Brain microvascular endothelial cell (primary cell): Measurements from ENCODE around the gene CD59.

ENCODE experiments used
- DNase-seq: peaks from one replicate; pipeline ENCODE4 v3.0.0-alpha.2; 2020
- H3K27ac ChIP-seq: fragments of 250-450 bp; sonication (Bioruptor Pico); 2 replicates; pipeline ENCODE4 v1.5.1; 2020; ENCODE audit warnings: mild to moderate bottlenecking, moderate library complexity
- H3K27me3 ChIP-seq: fragments of 250-450 bp; sonication (Bioruptor Pico); replicated peaks from 2 replicates; pipeline ENCODE4 v1.5.1; 2020; ENCODE audit warnings: mild to moderate bottlenecking
- H3K36me3 ChIP-seq: fragments of 250-450 bp; sonication (Bioruptor Pico); replicated peaks from 2 replicates; pipeline ENCODE4 v1.5.1; 2020; ENCODE audit warnings: mild to moderate bottlenecking
- H3K4me3 ChIP-seq: 2 replicates; pipeline ENCODE4 v1.5.1; 2011; ENCODE audit warnings: low read depth, mild to moderate bottlenecking, control low read depth, low read length, moderate library complexity
- in situ Hi-C: cut with HindIII; loops from 2 replicates; pipeline ENCODE4 v1.10.0; 2017; ENCODE audit warnings: low sequenced_read_pairs, low pct_ligation_motif_present
- TF ChIP-seq, protein P1 (sequence below): IDR thresholded peaks from 2 replicates; pipeline ENCODE4 v1.5.1; 2011; ENCODE audit warnings: low read depth, mild to moderate bottlenecking, moderate library complexity, low read length, control low read depth, inconsistent platforms; ENCODE audit errors: missing control alignments

Gene CD59

DNA sequence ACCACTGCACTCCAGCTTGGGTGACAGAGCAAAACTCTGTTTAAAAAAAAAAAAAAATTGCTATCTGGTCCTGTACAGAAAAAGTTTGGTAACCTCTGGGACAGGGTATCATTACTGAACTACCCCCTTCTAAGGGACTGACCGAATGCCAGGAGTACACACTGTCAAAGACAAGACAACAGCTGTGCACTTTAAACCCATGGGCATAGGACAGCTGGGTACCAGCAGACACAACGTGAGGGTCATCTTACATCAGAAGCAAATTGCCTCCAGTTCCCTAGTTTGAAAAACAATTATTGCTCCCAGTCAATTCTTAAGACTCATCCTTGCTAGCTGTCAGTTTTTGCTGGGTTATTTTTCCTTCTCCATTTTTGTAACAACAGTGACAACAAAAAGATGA, 17.8 kb downstream of the CD59 start:
- H3K4me3 ChIP-seq: no peak overlapping the region
- H3K27me3 ChIP-seq: no peaks in the 10 kb centered on the region
- H3K27ac ChIP-seq: no peak overlapping the region
- no peak for DNase-seq
- TF ChIP-seq, protein P1, sequence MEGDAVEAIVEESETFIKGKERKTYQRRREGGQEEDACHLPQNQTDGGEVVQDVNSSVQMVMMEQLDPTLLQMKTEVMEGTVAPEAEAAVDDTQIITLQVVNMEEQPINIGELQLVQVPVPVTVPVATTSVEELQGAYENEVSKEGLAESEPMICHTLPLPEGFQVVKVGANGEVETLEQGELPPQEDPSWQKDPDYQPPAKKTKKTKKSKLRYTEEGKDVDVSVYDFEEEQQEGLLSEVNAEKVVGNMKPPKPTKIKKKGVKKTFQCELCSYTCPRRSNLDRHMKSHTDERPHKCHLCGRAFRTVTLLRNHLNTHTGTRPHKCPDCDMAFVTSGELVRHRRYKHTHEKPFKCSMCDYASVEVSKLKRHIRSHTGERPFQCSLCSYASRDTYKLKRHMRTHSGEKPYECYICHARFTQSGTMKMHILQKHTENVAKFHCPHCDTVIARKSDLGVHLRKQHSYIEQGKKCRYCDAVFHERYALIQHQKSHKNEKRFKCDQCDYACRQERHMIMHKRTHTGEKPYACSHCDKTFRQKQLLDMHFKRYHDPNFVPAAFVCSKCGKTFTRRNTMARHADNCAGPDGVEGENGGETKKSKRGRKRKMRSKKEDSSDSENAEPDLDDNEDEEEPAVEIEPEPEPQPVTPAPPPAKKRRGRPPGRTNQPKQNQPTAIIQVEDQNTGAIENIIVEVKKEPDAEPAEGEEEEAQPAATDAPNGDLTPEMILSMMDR: no peak
- in situ Hi-C loops: no loop called here
- peaks cover 83% of the 10 kb centered on the region for H3K36me3 ChIP-seq

DNA sequence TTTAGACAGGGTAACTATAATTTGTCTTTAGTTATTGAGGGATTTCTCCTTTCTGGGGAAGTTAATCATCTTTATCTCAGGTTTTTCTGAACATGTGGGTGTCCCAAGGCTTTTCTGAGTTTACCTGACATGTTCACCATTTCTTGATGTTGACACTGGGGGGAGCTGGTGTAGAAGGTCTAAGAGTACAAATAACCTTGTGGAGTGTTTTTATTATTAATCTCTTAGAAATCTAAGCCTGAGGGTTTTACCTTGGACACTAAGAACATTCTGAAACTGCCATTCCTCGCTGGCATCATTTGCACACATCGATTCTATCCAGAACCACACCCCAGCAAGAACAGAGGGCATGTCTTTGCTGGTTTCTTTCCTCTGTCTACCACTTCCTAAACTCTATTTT, 20.0 kb downstream of the CD59 start:
- no peak for DNase-seq
- TF ChIP-seq, protein P1: peak; percentile 44
- peaks cover 89% of the 10 kb centered on the region for H3K36me3 ChIP-seq
- no peak overlapping the region for H3K4me3 ChIP-seq
- H3K27me3 ChIP-seq: no peaks in the 10 kb centered on the region
- in situ Hi-C loops: no loop called here
- no peak overlapping the region for H3K27ac ChIP-seq

DNA sequence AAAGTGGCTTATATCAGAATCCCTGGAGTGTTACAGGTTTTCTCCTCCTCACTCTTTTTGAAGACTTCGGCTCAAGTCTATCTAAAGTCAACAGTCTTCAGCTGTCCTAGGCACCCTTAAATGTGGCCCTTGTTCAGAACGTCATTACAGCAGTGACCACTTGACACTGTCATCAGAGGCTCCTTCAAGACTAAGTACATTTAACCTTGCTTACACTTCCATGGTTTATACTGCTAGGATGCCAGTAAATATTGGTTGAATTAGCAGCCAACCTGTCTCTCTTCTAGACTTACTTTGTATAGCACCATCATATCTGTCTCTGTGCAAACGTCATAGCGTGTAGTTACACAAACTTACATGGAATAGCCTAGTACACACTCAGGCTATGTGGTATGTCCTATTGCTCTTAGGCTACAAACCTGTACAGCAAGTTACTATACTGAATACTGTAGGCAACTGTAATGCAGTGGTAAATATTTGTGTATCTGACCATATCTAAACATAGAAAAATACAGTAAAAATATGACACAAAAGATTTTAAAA, 22.3 kb downstream of the CD59 start:
- TF ChIP-seq, protein P1: no peak
- Histone ChIP-seq H3K4me3 (no peak overlapping the region), H3K36me3 (peaks cover 84% of the 10 kb centered on the region), H3K27me3 (no peaks in the 10 kb centered on the region), H3K27ac (no peak overlapping the region)
- in situ Hi-C loops: no loop called here
- DNase-seq: no peak

DNA sequence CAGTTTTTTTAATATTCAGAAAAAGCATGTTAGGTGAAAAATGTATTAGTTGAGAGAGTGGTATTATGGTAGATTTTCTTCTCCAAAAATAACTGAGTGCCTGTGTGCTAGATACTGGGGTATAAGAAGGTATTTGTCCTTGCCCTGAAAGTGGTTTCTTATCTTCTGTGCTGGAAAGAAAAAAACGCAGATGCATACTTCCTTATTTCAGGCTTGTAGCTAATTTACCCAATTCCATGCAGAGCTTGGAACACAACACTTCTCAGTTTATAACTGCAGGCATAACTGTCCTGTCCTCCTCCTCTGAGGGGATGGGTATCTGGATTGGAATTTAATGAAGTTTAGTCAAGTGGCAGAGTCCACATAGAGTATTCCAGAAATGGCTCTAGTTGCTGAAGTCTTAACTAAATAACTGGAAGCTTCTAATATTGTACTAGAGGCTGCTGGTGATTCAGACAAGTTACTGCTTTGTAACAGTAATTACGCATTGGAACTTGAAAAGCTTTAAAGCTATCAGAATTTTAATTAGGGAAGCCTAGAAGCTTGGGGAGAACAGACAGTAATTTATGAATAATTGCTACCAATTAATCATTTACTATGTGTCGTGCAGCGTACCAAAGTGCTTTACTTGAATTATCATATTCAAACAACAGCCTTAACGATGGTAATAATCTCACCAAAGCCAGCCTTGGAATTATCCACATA, 22.9 kb downstream of the CD59 start:
- Histone ChIP-seq H3K36me3 (peaks cover 79% of the 10 kb centered on the region), H3K4me3 (no peak overlapping the region), H3K27ac (no peak overlapping the region), H3K27me3 (no peaks in the 10 kb centered on the region)
- TF ChIP-seq, protein P1: no peak
- in situ Hi-C loops: no loop called here
- DNase-seq: no peak

DNA sequence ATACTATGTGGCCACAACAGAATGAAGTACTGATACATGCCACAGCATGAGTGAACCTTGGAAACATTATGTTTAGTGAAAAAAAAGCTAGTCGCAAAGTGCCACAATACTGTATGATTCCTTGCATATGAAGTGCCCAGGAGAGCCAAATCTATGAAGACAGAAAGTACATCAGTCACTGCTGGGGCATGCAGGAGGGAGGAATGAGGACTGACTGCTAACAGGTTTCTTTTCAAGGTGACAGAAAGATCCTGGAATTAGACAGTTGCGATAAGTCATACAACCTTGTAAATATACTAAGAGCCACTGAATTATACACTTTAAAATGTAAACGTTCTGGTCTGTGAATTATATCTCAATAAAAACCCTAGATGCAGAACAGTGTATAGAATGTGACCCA, 23.8 kb downstream of the CD59 start:
- no peak overlapping the region for H3K4me3 ChIP-seq
- DNase-seq: no peak
- TF ChIP-seq, protein P1: no peak
- H3K27me3 ChIP-seq: no peaks in the 10 kb centered on the region
- peaks cover 77% of the 10 kb centered on the region for H3K36me3 ChIP-seq
- no peak overlapping the region for H3K27ac ChIP-seq
- in situ Hi-C loops: no loop called here

DNA sequence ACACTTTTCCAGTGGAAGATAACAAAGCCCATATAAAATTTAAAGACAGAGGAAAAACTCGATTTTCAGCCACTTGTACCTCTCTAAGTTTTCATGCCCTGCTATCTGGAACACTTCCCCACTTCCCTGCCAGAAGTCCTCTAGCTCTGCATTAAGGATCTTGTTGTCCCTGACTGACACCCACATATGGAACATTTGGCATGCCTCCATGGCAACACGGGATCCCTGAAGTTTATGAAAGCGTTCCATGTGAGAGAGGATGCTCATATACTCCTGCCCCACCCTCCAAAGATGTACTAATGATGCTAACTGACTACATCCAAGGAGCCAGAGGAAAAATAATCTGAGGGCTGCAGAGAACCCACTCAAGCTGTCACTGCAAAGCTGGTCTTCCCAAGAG, 26.8 kb downstream of the CD59 start:
- H3K4me3 ChIP-seq: no peak overlapping the region
- no peaks in the 10 kb centered on the region for H3K27me3 ChIP-seq
- TF ChIP-seq, protein P1: no peak
- H3K36me3 ChIP-seq: peaks cover 77% of the 10 kb centered on the region
- in situ Hi-C loops: no loop called here
- no peak overlapping the region for H3K27ac ChIP-seq
- DNase-seq: no peak
